DLD1 (cell line): Measurements from ENCODE around the gene DGCR2.
"Not testable (repeated sequence)": the region's sequence is repeated elsewhere in the genome, so short reads cannot be mapped to it uniquely, and the experiment has no call there.

Experiments
- in situ Hi-C: cut with HindIII; loops from 2 replicates; pipeline ENCODE4 v1.10.0; 2017; ENCODE audit warnings: low sequenced_read_pairs

Gene DGCR2

DNA sequence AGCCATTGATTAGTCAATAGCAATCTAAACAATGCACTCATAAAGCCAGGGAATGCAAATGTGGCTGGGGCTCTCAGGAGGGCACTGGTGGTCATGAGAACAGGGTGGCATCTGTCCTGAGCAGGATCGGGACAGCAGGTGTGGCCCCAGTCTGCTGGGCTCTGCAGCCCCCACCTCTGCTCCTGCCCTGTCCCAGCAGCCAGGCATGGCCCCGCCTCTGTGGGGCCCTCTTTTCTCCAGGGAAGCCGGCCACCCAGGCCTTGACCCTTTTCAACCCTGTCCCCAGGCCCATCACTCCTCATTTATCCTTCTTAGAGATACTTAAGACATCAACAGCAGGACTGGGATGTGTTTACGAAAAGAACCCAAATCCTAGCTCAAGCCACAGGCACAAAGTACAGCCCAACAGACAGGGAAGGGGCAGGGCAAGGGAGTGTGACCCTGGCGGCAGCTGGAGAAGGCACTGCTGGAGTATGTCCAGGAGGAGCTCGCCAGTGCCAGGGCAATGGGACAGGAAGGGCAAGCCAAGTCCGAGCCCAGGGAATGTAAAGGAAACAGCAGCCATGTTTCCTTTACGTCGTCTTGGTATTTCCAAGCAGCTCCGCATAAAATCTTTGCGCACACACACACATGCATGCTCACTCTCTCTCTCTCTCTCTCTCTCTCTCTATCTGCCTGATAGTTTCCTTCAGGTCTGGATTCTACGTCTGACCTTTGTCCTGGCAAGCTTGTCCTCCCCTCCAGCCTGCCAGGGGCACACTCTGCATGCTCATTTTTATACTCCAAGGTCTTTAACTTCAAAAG lies 59.9 kb downstream of the DGCR2 start:
- in situ Hi-C loops = no loop called here

GRCh38 chr22:19061471-19062138 lies 60.6 kb downstream of the DGCR2 start:
- in situ Hi-C loops = no loop called here

- in situ Hi-C loops = no loop called here
Measured at GRCh38 chr22:19060356-19061009, 61.7 kb downstream of the DGCR2 start.

DNA sequence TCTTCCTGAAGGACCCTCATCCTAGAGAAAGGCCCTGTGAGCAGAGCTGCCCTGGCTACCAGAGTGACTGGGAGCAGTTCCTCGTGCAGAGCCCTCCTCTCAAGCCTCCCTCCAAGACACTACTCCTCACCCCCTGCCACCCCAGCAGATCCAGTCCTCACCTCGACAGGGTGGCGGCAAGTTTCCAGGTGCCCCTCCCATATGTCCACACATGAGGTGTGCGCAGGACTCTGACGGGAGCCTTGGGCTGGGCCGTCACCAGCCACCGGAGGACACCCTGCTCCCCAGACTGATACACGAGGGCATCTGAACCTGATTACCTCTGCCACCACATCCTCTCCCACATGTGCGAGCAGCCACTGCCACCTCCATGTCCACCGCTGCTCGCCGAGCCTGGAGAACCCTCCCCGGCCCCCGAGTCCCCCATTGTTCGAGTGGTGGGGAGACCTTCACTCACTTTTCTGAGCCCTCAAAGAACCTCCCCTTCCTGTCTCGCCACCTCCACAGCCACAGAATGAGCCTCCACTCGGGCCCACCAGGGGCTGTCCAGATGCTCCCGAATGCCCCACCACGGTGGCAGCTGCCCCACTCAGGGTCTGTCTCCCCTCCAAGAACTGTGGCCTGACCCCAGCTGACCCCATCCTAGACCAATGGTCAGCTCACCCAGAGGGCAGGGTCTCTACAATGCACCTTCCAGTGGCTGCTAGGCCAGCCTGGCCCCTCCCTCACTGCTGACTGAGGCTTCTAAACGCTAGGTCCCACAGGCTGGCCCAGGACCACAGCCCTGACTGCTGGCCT lies 62.5 kb downstream of the DGCR2 start:
- in situ Hi-C loops = no loop called here

DNA sequence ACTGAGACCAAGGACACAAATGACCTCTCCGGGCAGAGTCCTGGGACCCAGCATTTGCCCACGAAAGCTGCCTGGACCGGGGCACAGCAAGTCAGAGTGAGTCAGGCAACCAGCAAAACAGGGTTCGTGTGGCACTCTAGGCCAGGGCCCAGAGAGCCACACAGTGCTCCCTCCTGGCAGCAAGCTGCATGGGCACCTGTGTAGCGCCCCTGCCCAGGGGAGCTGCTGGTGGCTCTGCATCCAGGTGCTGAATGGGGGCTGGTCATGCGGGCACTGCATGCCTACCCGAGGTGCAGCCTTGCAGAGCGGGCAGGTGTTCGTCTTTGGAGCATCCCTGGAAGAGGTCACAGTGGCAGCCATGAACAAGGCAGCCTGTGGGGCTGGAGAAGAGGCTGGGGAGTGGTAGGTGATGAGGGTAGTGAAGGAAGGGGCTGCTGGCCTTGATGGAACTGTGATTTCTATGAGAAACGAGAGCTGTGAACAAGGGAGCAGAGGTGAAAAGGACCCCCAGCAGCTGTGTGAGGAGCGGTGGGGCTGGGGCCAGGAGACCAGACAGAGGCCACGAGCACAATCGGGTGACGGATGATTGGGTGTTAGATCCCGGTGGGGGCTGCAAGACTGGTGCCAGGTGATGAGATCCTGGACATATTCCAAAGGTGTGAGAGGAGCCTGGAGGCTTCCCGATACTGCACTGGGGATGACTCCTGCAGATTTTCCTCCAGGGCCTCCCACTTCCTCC lies 63.3 kb downstream of the DGCR2 start:
- in situ Hi-C loops = no loop called here

GRCh38 chr22:19057999-19058491 lies 64.2 kb downstream of the DGCR2 start:
- in situ Hi-C loops = no loop called here

DNA sequence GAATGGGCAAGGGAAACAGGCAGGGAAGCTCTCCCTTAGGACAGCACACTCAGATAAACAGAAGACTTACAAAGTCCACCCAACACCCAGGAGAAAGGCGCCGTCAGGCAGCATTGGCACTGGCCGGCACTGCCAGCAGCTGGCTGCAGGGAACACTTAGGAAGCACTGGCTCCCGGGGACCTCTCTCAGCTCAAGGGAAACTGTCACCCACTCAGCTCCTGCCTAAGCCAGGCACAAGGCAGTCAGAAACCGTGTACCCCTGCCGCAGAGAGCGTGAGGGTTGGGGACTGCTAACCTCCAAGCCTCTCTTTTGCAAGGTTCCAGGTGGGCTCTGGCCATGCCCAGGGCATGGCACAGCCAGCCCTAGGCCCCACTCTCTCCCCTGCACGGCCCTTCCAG lies 64.7 kb downstream of the DGCR2 start:
- in situ Hi-C loops = no loop called here

DNA sequence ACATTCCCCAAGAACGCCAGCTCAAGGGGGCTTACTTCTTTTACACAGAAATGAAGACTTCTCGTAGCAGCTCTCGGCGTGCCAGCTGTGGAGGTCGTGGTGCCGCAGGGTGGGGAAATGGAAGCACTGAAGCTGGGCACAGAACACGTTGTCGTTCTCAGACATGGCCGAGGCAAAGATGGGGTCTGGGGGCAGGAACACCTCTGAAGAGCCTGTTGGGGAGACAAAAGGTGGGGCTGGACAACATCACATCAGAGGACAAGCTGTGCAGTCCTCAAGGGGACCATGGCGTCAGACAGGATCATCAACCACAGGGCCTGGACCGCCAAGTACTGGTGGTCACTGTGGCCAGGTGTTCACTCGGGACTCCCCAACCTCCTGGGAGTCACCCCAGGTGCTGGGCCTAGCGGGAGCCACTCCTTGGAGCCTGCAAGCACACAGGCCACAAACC lies 65.2 kb downstream of the DGCR2 start:
- in situ Hi-C loops = no loop called here

GRCh38 chr22:19055801-19056200 lies 66.4 kb downstream of the DGCR2 start:
- in situ Hi-C loops = no loop called here

DNA sequence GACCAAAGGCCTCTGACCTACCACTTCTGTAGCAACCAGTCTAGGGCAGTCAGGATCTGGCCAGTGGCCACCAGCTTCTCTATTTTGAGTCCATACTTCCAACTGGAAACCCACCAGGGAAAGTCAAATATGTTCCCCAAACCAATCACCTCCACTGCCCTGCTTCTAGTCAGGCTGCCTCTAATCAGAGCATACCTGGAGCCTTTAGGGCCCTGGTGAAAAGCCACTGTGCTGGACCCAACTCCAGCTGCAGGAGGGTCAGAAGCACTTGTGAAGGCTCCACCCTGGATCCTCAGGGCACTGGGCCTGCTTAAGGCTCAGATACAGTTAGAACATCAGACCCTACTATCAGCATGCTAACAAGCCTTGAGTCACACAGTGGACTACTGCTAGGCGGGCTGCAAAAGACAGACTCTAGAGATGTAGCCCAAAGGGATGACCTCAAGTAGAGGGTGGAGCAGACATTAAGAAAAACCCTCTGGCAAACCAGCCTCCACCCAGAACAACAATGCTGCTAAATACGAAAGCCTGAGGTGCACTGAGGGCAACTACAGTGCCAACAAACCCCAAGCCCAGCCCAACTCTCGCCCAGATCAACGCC lies 69.2 kb downstream of the DGCR2 start:
- in situ Hi-C loops = no loop called here

DNA sequence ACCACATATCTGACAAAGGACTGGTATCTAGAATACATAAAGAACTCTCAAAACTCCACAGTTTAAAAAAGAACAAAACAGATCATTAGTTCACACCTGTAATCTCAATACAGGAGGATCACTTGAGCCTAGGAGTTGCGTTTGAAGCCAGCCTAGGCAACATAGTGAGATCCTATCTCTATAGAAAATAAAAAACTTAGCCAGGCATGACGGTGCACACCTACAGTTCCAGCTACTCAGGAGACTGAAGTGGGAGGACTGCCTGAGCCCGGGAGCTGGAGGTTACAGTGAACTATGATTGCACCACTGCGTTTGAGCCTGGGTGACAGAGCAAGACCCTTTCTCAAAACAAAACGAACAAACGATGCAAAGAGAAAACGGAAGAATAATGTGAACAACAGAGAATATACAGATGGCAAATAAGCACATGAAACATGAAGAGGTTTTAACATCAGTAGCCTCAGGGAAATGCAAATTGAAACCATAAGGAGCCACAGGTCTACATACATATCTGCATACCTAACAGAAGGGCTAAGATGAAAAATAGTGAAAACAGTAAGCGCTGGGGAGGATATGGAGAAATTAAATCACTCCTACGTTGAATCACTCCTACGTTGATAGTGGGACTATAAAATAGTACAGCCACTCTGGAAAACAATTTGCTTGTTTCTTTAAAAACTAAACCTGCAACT lies 70.7 kb downstream of the DGCR2 start:
- in situ Hi-C loops = no loop called here

GRCh38 chr22:19050847-19051246 lies 71.4 kb downstream of the DGCR2 start:
- in situ Hi-C loops = not testable (repeated sequence)

- in situ Hi-C loops = no loop called here
Measured at GRCh38 chr22:19050117-19050516, 72.1 kb downstream of the DGCR2 start.

DNA sequence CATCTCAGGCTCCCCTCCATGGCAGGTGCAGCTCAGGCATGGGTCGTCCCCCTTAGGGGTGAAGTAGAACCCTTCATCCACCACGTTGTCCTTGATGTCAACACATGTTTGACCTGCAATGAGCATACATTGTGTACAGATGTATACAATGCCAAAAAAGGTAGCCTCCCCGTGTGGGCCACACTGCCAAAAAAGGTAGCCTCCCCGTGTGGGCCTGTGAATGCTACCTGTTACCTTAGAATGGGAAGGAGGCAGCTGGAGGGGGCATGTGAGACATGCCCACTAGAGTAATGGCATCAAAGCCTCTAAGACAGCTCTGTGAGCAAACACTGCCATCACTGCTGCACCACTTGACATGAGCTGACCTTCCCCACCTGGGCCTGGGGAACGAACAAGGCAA lies 73.7 kb downstream of the DGCR2 start:
- in situ Hi-C loops = no loop called here

DNA sequence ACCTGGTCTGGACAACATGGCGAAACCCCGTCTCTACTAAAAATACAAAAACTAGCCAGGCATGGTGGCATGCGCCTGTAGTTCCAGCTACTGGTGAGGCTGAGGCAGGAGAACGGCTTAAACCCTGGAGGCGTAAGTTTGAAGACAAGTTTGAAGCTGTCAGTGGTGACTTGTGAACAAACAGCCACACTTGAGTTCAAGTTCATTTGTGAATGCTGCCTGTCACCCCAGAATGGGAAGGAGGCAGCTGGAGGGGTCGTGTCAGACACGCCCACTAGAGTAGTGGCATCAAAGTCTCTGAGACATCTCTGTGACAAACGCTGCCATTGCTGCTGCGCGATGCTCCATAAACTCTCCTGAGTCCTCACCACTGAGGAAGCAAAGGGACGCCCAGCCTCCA lies 74.2 kb downstream of the DGCR2 start:
- in situ Hi-C loops = no loop called here

- in situ Hi-C loops = no loop called here
Measured at GRCh38 chr22:19046719-19047609, 75.2 kb downstream of the DGCR2 start.

DNA sequence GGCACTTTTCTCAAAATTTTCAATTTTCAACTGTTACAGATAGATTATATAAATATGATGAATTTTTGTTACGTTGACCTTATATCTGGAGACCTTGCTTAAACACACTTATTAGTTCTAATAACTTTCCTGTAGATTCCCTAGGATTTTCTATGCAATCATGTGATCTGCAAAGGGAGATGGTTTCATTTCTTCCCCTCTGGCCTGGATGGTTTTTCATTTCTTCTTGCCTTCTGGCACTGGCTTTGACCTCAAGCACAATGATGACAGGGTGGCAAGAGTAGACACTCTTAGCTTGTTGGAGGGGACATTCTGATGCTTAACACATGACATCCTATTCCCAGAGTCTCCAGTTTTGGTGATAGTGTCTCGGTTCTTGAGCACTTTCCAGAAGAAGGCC lies 75.9 kb downstream of the DGCR2 start:
- in situ Hi-C loops = no loop called here

DNA sequence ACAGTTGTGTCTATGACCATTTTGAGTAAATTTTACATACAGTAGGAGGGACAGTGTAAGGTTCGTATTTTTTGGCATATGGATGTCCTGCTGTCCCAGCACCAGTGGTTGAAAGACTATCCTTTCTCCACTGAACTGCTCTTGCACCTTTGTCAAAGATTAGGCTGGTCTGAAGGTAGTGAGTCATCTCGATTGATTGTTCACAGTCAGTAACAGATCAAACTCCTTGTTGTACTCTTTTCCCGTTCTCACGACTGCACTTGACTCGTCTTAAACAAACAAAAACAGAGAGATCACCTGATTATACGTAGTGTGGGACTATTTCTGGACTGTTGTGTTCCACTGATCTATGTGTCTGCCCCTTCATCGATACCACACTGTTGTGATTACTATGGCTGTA lies 77.1 kb downstream of the DGCR2 start:
- in situ Hi-C loops = no loop called here
